Measurements from ENCODE around the gene TRPV6. TPM values are rescaled to one million over a fixed set of nuclear protein-coding genes. Genes with fewer than 3 reads are reported as not detected.

Gene TRPV6
- total RNA-seq, 2 experiments from 2014 or later = not detected

DNA sequence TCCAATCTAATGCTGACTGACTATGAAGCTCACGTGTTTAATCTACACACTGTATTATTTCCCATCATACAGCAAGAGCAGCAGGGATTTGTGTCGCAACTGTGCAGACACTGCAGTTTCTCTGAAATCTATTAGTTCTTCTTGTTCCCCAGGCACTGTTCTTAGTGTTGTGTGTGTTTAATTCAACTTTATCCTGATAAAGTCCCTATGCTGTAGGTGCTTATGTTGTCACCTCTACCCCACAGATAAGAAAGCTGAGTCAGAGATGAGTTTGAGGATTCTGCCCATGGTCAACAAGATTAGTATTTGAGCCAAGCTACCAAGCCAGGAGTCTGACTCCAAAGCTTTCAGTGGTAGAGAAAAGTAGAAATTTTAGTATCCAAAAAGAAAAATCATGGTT, 53.1 kb downstream of the TRPV6 start:
- no peaks in the 10 kb centered on the region for H3K36me3 Mint-ChIP-seq
- POLR2A ChIA-PET = interaction anchor here (0.7 kb wide), 1 partner anchor 24 kb away, joined by 3 read pairs; no protein-coding TSS in a partner anchor

GRCh38 chr7:142827951-142828500, 57.5 kb downstream of the TRPV6 start:
- no peaks in the 10 kb centered on the region for H3K36me3 Mint-ChIP-seq
- POLR2A ChIA-PET = no interaction called here
- intact Hi-C loops (cut with micrococcal nuclease) = no loop called here
- peaks cover 7% of the 10 kb centered on the region for H3K4me1 Mint-ChIP-seq (ENCODE audit: low read depth)
- CTCF ChIA-PET = interaction anchor here (1.2 kb wide), 1 partner anchor 15 kb away, joined by 4 read pairs; no protein-coding TSS in a partner anchor
- no peak overlapping the region for H3K4me3 Mint-ChIP-seq
- peaks cover 2% of the 10 kb centered on the region for H3K9me3 Mint-ChIP-seq
- H3K27me3 Mint-ChIP-seq = peaks cover 6% of the 10 kb centered on the region
- DNase-seq = no peak
- H3K27ac Mint-ChIP-seq = no peak overlapping the region

More for the DNA sequence above, 53.1 kb downstream of the TRPV6 start:
- Mint-ChIP-seq H3K27ac (no peak overlapping the region), H3K4me3 (no peak overlapping the region), H3K9me3 (no peaks in the 10 kb centered on the region), H3K27me3 (peaks cover 1% of the 10 kb centered on the region), H3K4me1 (ENCODE audit: low read depth) (peaks cover 22% of the 10 kb centered on the region)
- intact Hi-C loops (cut with micrococcal nuclease) = no loop called here
- DNase-seq = no peak
- CTCF ChIA-PET = interaction anchor here (0.6 to 1.3 kb wide), 3 partner anchors 18 to 41 kb away, joined by 3 to 4 read pairs (median 3); no protein-coding TSS in a partner anchor

DNA sequence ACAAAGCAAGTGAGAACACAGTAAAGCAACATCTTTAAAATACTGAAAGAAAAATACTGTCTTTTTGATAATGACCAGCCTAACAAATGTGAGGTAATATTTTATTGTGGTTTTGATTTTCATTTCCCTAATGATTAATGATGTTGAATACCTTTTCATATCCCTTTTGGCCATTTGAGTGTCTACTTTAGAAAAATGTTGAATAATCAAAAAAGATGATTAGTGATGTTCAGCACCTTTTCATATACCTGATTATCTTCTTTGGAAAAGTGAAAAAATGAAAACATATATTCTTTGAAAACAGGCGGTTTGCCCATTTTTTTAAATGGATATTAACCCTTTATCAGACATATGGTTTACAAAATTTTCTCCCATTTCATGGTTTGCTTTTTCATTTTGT, 62.8 kb downstream of the TRPV6 start:
- peaks cover 6% of the 10 kb centered on the region for H3K27me3 Mint-ChIP-seq

More for the DNA sequence above, 62.8 kb downstream of the TRPV6 start:
- no peak for DNase-seq
- peaks cover 2% of the 10 kb centered on the region for H3K9me3 Mint-ChIP-seq
- peaks cover 7% of the 10 kb centered on the region for H3K4me1 Mint-ChIP-seq (ENCODE audit: low read depth)
- no peaks in the 10 kb centered on the region for H3K36me3 Mint-ChIP-seq
- ChIA-PET POLR2A (no interaction called here), CTCF (interaction anchor here (0.7 to 1.1 kb wide), 3 partner anchors 31 to 363 kb away, joined by 3 read pairs; no protein-coding TSS in a partner anchor)
- no peak overlapping the region for H3K27ac Mint-ChIP-seq
- intact Hi-C loops (cut with micrococcal nuclease) = no loop called here
- H3K4me3 Mint-ChIP-seq = no peak overlapping the region

Other genes starting within 250 kb of the TRPV6 start
- not detected for gene PRSS1, start 136.3 kb downstream of the TRPV6 start, total RNA-seq
- gene PRSS2, start 114.8 kb downstream of the TRPV6 start, total RNA-seq = not detected
- gene EPHB6, start 30.7 kb downstream of the TRPV6 start, total RNA-seq = 10 to 100 TPM in 1 of 2 experiments, 1 to 10 TPM in 1; 9.5 to 11.0 TPM
- not detected for gene TRPV5, start 48.0 kb upstream of the TRPV6 start, total RNA-seq
- gene LLCFC1, start 53.7 kb upstream of the TRPV6 start, total RNA-seq = not detected
- under 1 TPM; 0.34 to 0.55 TPM for gene KEL, start 76.6 kb upstream of the TRPV6 start, total RNA-seq
- not detected for gene OR9A2, start 141.4 kb upstream of the TRPV6 start, total RNA-seq
- gene OR6V1, start 166.6 kb upstream of the TRPV6 start, total RNA-seq = not detected
- gene PIP, start 246.3 kb upstream of the TRPV6 start, total RNA-seq = not detected

Measured in activated CD4-positive, alpha-beta memory T cell treated with anti-CD3 and anti-CD28 coated beads for 36 hours (primary cell).